T-cell (primary cell): ENCODE measurements around the gene BORCS8. TPM values are rescaled to one million over a fixed set of nuclear protein-coding genes. Genes with fewer than 3 reads are reported as not detected.

Experiments
- ATAC-seq, 4 experiments: fragments of 200-7000 bp in 3 of 4; fragments of 150-1000 bp in 1 of 4; cut with Tn5 transposase; replicated peaks in 1 of 4; 1 replicate in 3 of 4; 2 replicates in 1 of 4; pipeline ENCODE4 v1.10.0; 2021; ENCODE audit warnings: moderate library complexity in 3 of 4, mild to moderate bottlenecking in 2 of 4, moderate number of reproducible peaks in 1 of 4
- CTCF ChIA-PET, 2 donors: fragments of 300-600 bp; sonication (Branson Sonifier 250); formaldehyde crosslinking; loops; one replicate each; lab custom pipeline; 2022; ENCODE audit warnings: antibody characterized with exemption in 2 of 2; lab: Charles Lee
- POLR2A ChIA-PET, 2 donors: fragments of 300-600 bp; sonication (Branson Sonifier 250); formaldehyde crosslinking; loops; one replicate each; lab custom pipeline; 2022; ENCODE audit warnings: antibody characterized with exemption in 2 of 2; lab: Charles Lee
- DNase-seq, 35 experiments: peaks; one replicate each; pipeline versions ENCODE4 v3.0.0 to v3.0.0-alpha.2; 2013 to 2023
- H3K27ac ChIP-seq: one replicate; pipeline ENCODE4 v1.5.1; 2013; ENCODE audit warnings: low read length
- H3K27me3 ChIP-seq, 2 experiments: replicated peaks in 1 of 2; 1 replicate in 1 of 2; 2 replicates in 1 of 2; pipeline versions ENCODE4 v1.6.1 to v1.7.0; 2013; ENCODE audit warnings: low read length in 1 of 2, mixed read lengths in 1 of 2; ENCODE audit not compliant: control insufficient read depth in 2 of 2, insufficient read depth in 2 of 2; ENCODE audit errors: extremely low read depth in 1 of 2
- H3K36me3 ChIP-seq, 2 donors: 1 replicate in 1 of 2; 2 replicates in 1 of 2; pipeline versions ENCODE4 v1.6.1 to v1.7.0; 2013; ENCODE audit warnings: low read length in 1 of 2; ENCODE audit not compliant: control insufficient read depth in 2 of 2, insufficient read depth in 1 of 2; ENCODE audit errors: extremely low read depth in 1 of 2
- H3K4me1 ChIP-seq, 2 experiments: 1 replicate in 1 of 2; 2 replicates in 1 of 2; pipeline versions ENCODE4 v1.6.1 to v1.7.0; 2013; ENCODE audit warnings: low read length in 2 of 2, mixed read lengths in 1 of 2; ENCODE audit not compliant: insufficient read depth in 2 of 2, control insufficient read depth in 1 of 2; ENCODE audit errors: extremely low read depth in 1 of 2
- H3K4me3 ChIP-seq, 2 donors: 1 replicate in 1 of 2; 2 replicates in 1 of 2; pipeline versions ENCODE4 v1.5.1 to v1.7.0; 2013; ENCODE audit warnings: mild to moderate bottlenecking in 2 of 2, low read length in 1 of 2, moderate library complexity in 1 of 2; ENCODE audit not compliant: control insufficient read depth in 1 of 2; ENCODE audit errors: extremely low read depth in 1 of 2
- H3K9me3 ChIP-seq: 2 replicates; pipeline ENCODE4 v1.7.0; 2013
- H3K27ac Mint-ChIP-seq, 2 donors: one replicate each; pipeline ENCODE4 v1.8.0; 2020 to 2021; ENCODE audit warnings: mild to moderate bottlenecking in 2 of 2, mixed read lengths in 2 of 2
- H3K27me3 Mint-ChIP-seq, 2 donors: one replicate each; pipeline ENCODE4 v1.8.0; 2021 to 2022; ENCODE audit warnings: mixed read lengths in 2 of 2
- H3K36me3 Mint-ChIP-seq: one replicate; pipeline ENCODE4 v1.8.0; 2021; ENCODE audit warnings: mixed read lengths
- H3K4me1 Mint-ChIP-seq, 3 donors: one replicate each; pipeline ENCODE4 v1.8.0; 2020 to 2022; ENCODE audit warnings: mixed read lengths in 3 of 3, mild to moderate bottlenecking in 1 of 3
- H3K4me3 Mint-ChIP-seq, 3 donors: one replicate each; pipeline ENCODE4 v1.8.0; 2020 to 2022; ENCODE audit warnings: mild to moderate bottlenecking in 3 of 3, mixed read lengths in 3 of 3, moderate library complexity in 3 of 3
- H3K9me3 Mint-ChIP-seq, 3 donors: one replicate each; pipeline ENCODE4 v1.8.0; 2020 to 2022; ENCODE audit warnings: mixed read lengths in 3 of 3
- WGBS: methylation state at CpG from one replicate; pipeline ENCODE4 v1.1.5; 2013; ENCODE audit warnings: missing lambda C conversion rate; ENCODE audit not compliant: insufficient coverage; 5-methylcytosine and 5-hydroxymethylcytosine counted together
- total RNA-seq, 35 experiments: library from RNA in 6 of 35; stranded (reverse) in 6 of 35; fragments of 120-200 nt in 1 of 35; gene quantifications; one replicate each; pipeline versions ENCODE4 v1.2.1 to v1.2.4 and lab custom pipeline; 2013 to 2026

BORCS8 gene
- total RNA-seq (10 to 100 TPM; 16.5 to 44.3 (median 35.5) TPM), total RNA-seq (lab: John Stamatoyannopoulos, UW) (6.2 to 18.9 (median 10.1) reads per million in 29 experiments)
- 14.6 TPM for total RNA-seq (2013)

DNA sequence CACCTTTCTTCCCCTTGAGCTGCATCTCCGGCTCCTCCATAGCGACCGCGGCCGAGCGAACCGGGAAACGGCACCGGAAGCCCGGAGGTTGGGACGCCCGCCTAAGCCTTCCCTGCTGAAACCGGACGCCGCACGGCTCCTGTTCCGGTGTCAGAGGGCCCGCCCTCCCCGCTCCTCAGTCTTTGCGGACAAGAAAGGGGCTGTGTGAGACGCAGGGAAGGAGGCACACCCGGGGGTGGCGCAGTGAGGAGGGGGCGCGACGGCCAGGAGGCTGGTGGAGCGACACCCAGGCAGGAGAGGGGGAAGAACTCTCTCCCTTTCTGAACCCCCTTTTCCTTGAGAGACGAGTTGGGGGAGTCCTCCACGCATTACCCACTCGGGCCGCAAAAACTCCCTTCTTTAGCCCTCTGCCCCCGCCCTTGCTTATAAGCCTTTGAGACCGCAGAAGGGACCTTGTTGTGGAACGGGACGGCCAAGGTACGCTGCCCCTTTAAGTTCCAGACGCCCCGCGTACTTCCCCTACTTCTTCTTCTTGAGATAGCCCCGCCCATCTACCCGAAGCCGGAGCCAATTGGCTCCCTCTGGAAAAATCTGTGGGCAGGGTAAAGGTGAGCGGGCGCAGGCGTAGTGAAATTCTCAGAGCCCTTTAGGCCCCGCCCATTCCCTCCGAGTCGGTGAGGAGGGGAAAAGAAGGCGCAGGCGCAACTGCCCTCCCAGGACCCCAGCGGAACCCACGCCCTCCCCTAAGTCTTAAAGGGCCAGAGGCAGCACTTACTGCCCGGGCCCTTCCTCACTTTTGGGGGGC, at the start of gene BORCS8, which contains the start of gene RFXANK:
Gene BORCS8, minus strand, starts transcription at position 75 of the 805 bp plus-strand sequence. Its CDS starts 35 bp downstream, at position 40.
Gene RFXANK, plus strand, starts transcription at position 181 of the 805 bp plus-strand sequence. CDS start 1,689 bp downstream, outside the sequence.
- ChIA-PET CTCF (interaction anchor here (0.6 to 1.2 kb wide), 4 partner anchors 10 to 1226 kb away, joined by 3 to 6 read pairs (median 4); partner anchors contain the start of gene NR2C2AP (in 1 of the 2)), POLR2A (interaction anchor here in 1 of 2 donors (0.7 to 0.9 kb wide), 2 partner anchors 10 to 11 kb away, joined by 3 read pairs; partner anchors contain the start of gene NR2C2AP)
- peak; percentile 89 to 92 (median 91) for ATAC-seq
- H3K4me3 Mint-ChIP-seq = peak within 1 kb of the TSS; percentile 96 to 98 (median 96)
- Histone ChIP-seq H3K27ac (peak within 1 kb of the TSS; percentile 99), H3K9me3 (no peaks in the 10 kb centered on the region), H3K36me3 (peaks cover 4 to 10% of the 10 kb centered on the region in 2 donors), H3K27me3 (no peaks in the 10 kb centered on the region), H3K4me1 (peaks cover 9 to 52% of the 10 kb centered on the region in 2 experiments), H3K4me3 (peak within 1 kb of the TSS; percentile 95 to 97)
- 0% methylated on average over 24 of the region's 53 CpGs for WGBS
- peaks cover 8% of the 10 kb centered on the region for H3K36me3 Mint-ChIP-seq
- peak; percentile 91 to 100 (median 98) for DNase-seq
- H3K9me3 Mint-ChIP-seq = no peaks in the 10 kb centered on the region
- peak within 1 kb of the TSS; percentile 99 for H3K27ac Mint-ChIP-seq
- H3K27me3 Mint-ChIP-seq = no peaks in the 10 kb centered on the region
- peaks cover 54 to 61% (median 54%) of the 10 kb centered on the region in 3 donors for H3K4me1 Mint-ChIP-seq

DNA sequence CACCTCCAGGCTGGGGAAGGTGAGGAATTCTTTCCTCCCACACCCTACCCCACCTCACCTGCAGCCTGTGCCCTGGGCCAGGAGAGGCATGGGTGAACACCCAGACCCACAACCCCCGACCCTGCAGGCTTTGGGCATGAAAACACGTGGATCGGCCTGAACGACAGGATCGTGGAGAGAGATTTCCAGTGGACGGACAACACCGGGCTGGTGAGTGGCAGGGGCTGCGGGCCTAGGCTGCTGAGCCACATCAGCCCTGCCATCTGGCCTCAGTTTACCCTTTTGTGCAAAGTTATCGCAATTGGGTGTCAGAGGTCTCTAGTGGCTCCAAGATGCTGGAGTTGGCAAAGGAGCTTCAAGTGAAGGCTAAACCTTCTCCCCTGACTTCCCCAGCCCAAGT, 48.5 kb upstream of the BORCS8 start:
- Mint-ChIP-seq H3K27ac (no peak overlapping the region), H3K4me3 (no peak overlapping the region), H3K9me3 (peaks cover 4 to 7% (median 5%) of the 10 kb centered on the region in 3 donors), H3K36me3 (no peaks in the 10 kb centered on the region), H3K27me3 (peaks cover 23 to 34% of the 10 kb centered on the region in 2 donors), H3K4me1 (no peaks in the 10 kb centered on the region)
- Histone ChIP-seq H3K27me3 (peaks cover 0 to 45% of the 10 kb centered on the region in 2 experiments), H3K9me3 (no peaks in the 10 kb centered on the region), H3K27ac (no peak overlapping the region), H3K4me3 (no peak overlapping the region), H3K4me1 (no peaks in the 10 kb centered on the region), H3K36me3 (no peaks in the 10 kb centered on the region)
- ATAC-seq (no peak), DNase-seq (no peak)
- POLR2A ChIA-PET = no interaction called here
- 88% methylated on average over 9 of the region's 9 CpGs for WGBS
- CTCF ChIA-PET = interaction anchor here in 1 of 2 donors (0.6 kb wide), 1 partner anchor 20 kb away, joined by 5 read pairs; no protein-coding TSS in a partner anchor

DNA sequence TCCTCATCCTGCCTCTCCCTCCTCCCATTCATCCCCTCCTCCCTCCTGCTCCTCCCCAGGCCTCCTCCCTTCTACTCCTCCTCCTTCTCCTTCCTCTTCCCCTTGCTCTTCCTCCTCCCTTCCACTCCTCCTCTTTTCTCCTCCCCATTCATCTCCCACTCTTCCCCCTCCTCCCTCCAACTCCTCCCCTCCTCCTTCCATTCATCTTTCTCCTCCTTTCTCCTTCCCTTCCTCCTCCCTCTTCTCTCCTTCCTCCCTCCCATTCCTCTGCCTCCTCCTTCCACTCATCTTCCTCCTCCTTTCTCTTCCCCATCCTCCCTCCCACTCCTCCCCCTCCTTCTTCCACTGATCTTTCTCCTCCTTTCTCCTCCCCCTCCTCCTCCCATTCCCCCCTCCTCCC, 47.7 kb upstream of the BORCS8 start:
- no peaks in the 10 kb centered on the region for H3K36me3 Mint-ChIP-seq
- peaks cover 23 to 34% of the 10 kb centered on the region in 2 donors for H3K27me3 Mint-ChIP-seq
- no peaks in the 10 kb centered on the region for H3K4me1 Mint-ChIP-seq
- Histone ChIP-seq H3K27ac (no peak overlapping the region), H3K4me1 (no peaks in the 10 kb centered on the region), H3K27me3 (peaks cover 0 to 46% of the 10 kb centered on the region in 2 experiments), H3K9me3 (peaks cover 3% of the 10 kb centered on the region), H3K36me3 (no peaks in the 10 kb centered on the region), H3K4me3 (no peak overlapping the region)
- ChIA-PET POLR2A (no interaction called here), CTCF (no interaction called here)
- H3K4me3 Mint-ChIP-seq = no peak overlapping the region
- no peak for ATAC-seq
- no peak for DNase-seq
- H3K27ac Mint-ChIP-seq = no peak overlapping the region
- peaks cover 4 to 7% (median 5%) of the 10 kb centered on the region in 3 donors for H3K9me3 Mint-ChIP-seq

DNA sequence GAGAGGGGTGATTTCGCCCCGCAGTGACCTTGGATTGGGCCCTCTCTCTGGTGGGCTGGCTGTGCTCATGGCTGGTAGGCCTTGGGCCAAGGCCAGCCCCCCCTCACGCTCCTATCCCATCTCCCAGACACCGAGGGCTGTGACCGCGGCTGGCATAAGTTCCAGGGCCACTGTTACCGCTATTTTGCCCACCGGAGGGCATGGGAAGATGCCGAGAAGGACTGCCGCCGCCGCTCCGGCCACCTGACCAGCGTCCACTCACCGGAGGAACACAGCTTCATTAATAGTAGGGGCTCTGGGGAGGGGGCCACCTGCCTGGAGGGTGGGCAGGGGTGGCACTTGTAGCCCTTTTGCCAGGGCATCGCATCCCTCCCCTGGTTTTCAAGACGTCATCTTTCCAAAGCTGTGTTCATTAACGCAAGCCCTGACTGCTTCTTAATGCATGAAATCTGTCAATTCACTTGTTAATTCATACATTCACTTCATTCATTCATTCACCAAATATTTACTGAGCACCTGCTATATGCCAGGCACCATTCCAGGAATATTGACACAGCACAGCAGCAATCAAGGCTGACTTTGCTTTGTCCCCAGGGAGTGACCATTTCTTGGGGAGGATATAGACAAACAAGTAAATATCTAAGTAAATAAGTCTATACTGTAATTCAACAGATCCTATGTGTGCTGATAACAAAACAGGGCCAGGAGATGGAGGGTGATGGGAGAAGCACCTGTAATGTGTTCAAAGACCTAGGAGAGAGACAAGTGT, 46.4 kb upstream of the BORCS8 start:
- H3K36me3 ChIP-seq = no peaks in the 10 kb centered on the region
- H3K4me1 Mint-ChIP-seq = no peaks in the 10 kb centered on the region
- ATAC-seq = no peak
- H3K27me3 ChIP-seq = peaks cover 0 to 44% of the 10 kb centered on the region in 2 experiments
- no peak overlapping the region for H3K4me3 Mint-ChIP-seq
- CTCF ChIA-PET = interaction anchor here in 1 of 2 donors (0.6 kb wide), 1 partner anchor 39 kb away, joined by 8 read pairs; no protein-coding TSS in a partner anchor
- peaks cover 23 to 34% of the 10 kb centered on the region in 2 donors for H3K27me3 Mint-ChIP-seq
- WGBS = 87% methylated on average over 14 of the region's 18 CpGs
- no peak for DNase-seq
- no peaks in the 10 kb centered on the region for H3K4me1 ChIP-seq
- H3K36me3 Mint-ChIP-seq = no peaks in the 10 kb centered on the region
- H3K27ac Mint-ChIP-seq = no peak overlapping the region
- H3K4me3 ChIP-seq = no peak overlapping the region
- POLR2A ChIA-PET = interaction anchor here in 1 of 2 donors (0.6 kb wide), 1 partner anchor 231 kb away, joined by 3 read pairs; no protein-coding TSS in a partner anchor
- H3K27ac ChIP-seq = no peak overlapping the region
- H3K9me3 ChIP-seq = peaks cover 4% of the 10 kb centered on the region
- H3K9me3 Mint-ChIP-seq = peaks cover 5 to 17% (median 6%) of the 10 kb centered on the region in 3 donors

DNA sequence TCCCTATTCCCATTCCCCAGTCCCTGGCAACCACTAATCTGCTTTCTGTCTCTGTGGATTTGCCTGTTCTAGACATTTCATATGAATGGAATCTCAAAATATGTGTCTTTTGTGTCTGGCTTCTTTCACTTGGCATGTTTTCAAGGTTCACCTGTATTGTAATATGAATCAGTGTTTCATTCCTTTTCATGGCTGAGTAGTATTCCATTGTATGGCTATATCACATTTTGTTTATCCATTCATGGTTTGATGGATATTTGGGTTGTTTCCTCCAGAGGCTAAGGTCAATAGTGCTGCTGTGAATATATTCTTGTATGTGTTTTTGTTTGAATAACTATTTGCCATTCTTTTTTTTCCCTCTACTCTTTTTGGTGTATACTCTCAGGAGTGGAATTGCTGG, 44.2 kb upstream of the BORCS8 start:
- DNase-seq = no peak
- Mint-ChIP-seq H3K4me1 (no peaks in the 10 kb centered on the region), H3K27me3 (peaks cover 26 to 39% of the 10 kb centered on the region in 2 donors), H3K27ac (no peak overlapping the region), H3K36me3 (no peaks in the 10 kb centered on the region), H3K4me3 (no peak overlapping the region), H3K9me3 (peaks cover 5 to 19% (median 6%) of the 10 kb centered on the region in 3 donors)
- Histone ChIP-seq H3K4me1 (no peaks in the 10 kb centered on the region), H3K27me3 (peaks cover 0 to 48% of the 10 kb centered on the region in 2 experiments), H3K4me3 (no peak overlapping the region), H3K36me3 (no peaks in the 10 kb centered on the region), H3K27ac (no peak overlapping the region), H3K9me3 (peaks cover 4% of the 10 kb centered on the region)
- ChIA-PET CTCF (no interaction called here), POLR2A (no interaction called here)
- ATAC-seq = no peak
